TTC549 (cell line): ENCODE results near the gene FLACC1.
"Not testable (repeated sequence)": the region's sequence is repeated elsewhere in the genome, so short reads cannot be mapped to it uniquely, and the experiment has no call there.

Source experiments
- FAIRE-seq: peaks from 2 replicates; lab custom pipeline; 2012; peaks lifted over from hg19 to GRCh38; lab: Jason Lieb, UNC

The FLACC1 gene

DNA sequence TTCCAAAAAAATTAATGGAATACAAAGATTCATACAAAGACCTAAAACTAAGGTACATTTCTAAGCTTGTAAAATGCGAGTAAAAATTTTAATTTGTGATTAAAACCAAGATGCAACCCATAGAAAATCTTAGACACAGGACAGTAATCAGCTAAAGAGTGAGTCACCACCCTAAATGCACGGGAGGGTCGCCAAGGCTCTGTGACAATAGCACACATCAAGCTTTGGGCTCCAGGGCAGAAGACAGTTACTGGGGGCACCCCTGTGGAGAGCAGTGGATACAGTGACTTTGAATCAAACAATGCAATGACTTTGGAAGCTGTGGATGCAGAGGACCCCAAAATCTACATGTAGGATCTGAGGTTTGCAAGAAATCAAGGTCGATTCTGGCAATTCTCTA is 7.5 kb downstream of the FLACC1 start:
- FAIRE-seq: no peak

DNA sequence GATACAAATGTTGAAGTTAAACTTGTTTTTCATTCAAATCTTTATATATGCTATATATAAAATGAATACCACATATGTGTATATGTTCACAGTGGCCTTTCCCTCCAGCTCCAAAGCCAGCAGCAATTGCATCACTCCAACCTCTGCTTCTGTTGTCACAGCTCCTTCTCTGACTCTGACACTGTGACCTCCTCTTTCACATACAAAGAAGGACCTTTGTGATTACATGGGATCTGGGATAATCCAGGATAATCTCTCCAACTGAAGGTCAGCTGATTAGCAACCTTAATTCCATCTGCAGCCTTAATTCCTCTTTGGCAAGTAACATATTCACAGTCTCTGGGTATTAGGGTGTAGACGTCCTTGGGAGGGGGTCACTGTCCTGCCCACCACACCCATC is 8.4 kb downstream of the FLACC1 start:
- FAIRE-seq: no peak

DNA sequence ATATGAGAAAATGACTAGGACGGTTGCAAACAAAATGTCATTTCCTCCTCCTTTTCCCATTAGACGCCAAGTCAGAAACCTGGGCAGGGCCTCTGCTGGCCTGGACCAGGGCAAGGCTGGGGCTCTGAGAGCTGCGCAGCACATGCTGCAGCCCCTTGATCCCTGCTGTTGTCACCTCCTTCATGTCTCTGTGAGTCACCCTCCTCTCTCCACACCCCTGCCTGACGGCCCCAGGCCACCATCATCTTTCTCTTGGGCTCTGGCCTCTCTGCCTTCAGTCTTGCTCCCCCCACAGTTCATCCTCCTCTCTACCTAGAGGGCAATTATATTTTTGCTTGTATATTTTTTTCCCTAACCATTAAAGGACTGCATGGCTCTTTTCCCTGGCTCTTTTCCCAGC is 10.0 kb downstream of the FLACC1 start:
- FAIRE-seq: no peak

DNA sequence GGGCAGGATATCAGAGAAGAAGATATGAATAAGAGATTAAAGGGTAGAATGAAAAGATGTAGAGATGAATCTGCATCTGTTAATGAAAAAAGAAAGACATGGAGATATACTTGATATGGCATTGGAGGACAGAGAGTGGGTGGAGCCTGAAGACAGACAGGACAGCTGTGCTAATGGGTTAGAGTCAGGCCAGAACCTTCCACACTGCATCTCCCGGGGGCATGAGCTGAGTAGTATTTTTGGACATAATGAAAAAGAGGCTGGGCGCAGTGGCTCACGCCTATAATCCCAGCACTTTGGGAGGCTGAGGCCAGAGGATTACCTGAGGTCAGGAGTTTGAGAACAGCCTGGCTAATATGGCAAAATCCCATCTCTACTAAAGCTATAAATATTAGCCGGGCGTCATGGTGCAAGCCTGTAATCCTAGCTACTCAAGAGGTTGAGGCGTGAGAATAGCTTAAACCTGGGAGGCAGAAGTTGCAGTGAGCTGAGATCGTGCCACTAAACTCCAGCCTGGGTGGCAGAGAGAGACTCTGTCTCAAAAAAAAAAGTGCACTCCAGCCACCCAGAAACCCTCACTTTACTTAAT is 11.4 kb downstream of the FLACC1 start:
- FAIRE-seq: no peak

DNA sequence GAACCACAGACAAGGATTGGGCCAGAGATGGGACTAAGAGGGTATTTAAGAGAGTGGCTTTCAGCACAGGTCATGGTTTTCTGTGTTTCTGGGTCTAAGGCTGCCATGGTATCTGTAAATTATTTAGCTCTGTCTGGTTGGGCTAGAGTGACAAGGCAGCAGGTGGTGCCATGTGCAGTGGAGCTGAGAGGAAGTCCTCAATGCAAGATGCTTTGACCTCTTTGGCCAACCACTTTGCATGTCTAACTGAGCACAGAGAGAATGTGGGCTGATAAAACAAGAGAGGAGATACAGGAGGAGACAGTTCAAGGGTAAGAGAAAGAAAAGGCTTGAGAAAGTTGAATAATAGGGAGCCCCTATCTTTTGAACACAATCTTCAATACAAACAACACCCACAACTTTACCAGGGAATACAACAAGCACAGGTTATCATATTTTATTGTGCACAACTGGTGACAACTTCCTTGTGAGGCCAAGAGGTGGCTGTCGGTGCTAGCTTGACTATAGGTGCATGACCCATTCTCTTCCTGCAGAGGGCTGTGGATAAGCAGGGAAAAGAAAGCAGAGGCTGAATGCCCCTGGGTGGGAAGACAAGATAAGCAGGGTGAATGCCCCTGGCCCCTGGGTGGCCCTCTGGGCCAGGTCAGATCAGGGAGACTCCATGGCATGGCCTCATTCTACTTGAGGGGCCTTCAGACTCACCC is 12.3 kb downstream of the FLACC1 start:
- FAIRE-seq: no peak

DNA sequence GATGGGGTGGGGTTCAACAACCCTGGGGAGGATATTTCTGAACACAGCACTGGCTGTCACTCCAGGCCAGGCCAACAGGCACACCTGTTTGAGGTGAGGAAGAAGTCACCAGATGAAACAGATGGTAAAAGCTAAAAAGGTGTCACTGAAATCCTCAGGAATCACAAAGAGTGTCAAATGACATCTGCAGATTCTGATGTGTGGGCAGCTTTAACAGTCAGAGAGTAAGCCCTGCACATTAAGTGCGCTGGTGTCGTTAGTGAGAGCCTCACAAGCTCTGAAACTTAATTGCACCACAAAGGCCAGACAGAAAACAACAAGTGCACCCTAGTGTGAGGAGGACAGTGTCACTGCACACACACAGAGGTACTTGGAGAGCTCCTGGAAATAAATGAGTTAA is 13.6 kb downstream of the FLACC1 start:
- no peak for FAIRE-seq

DNA sequence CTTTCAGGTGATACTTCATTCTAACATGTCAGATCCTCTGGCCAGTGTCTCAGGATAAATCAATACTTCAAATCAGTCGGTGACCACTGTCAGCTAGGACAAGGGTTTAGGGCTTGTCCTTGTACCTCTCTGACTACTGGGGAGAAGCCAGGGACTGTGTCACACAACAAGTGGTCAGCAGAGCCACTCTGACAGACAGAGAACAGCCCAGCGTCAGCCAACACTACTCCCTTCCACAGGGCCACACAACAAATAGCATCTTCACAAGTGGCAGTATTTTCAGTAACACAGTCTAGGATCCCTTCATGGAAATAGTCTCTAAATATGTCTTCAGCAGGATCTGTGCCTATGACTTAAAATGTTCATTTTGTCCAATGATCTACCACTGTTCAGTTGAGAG is 14.2 kb downstream of the FLACC1 start:
- no peak for FAIRE-seq

DNA sequence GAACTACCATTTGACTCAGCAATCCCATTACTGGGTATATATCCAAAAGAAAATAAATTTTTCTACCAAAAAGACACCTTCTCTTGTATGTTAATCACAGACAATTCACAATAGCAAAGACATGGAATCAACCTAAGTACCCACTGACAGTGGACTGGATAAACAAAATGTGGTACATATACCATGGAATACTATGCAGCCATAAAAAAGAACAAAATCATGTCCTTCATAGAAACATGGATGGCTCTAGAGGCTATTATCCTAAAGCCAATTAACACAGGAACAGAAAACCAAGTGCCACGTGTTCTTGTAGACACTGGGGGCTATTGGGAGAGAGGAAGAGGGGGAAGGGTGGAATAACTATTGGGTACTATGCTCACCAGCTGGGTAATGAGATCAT is 27.7 kb downstream of the FLACC1 start:
- no peak for FAIRE-seq

DNA sequence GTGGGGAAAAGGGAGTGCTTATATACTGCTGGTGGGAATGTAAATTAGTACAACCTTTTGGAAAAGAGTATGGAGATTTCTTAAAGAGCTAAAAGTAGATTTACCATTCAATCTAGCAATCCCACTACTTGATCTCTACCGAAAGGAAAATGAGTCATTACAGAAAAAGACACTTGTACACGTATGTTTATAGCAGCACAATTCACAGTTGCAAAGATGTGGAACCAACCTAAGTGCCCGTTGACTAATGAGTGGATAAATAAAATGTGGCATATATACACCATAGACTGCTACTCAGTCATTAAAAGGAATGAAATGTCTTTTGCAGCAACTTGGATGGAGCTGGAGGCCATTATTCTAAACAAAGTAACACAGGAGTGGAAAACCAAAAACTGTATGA is 29.5 kb downstream of the FLACC1 start:
- FAIRE-seq: no peak

DNA sequence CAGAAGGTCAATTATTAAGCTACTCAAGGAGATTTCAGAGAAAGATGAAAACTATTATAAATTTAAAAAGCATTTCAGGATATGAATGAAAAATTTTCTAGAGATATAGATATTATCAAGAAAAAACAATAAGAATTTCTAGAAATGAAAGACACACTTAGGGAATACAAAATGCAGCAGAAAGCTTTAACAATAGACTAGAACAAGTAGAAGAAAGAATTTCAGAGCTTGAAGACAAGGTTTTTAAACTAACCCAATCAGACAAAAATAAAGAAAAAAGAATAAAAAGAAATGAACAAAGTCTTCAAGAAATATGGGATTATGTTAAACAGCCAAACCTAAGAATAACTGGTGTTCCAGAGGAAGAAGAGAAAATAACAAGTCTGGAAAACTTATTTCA is 34.4 kb downstream of the FLACC1 start:
- no peak for FAIRE-seq

DNA sequence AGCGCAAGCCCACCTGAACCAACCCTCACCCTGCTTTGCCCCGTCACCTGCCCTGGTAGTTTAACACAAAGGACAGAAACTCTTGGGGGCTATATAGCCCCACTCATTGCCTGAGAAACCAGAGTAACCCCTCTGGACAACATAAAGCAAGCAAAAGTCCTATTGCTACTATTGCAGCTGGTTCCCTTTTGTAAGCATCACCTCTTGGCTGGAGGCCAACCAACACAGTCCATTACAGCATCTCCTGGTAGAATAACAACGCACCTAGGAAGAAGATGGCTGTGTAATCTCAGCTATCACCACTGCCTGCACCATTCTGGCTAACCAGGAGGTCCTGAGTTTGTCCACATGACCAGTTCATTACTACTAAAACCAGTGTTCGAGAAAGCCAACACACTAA is 36.4 kb downstream of the FLACC1 start:
- no peak for FAIRE-seq

DNA sequence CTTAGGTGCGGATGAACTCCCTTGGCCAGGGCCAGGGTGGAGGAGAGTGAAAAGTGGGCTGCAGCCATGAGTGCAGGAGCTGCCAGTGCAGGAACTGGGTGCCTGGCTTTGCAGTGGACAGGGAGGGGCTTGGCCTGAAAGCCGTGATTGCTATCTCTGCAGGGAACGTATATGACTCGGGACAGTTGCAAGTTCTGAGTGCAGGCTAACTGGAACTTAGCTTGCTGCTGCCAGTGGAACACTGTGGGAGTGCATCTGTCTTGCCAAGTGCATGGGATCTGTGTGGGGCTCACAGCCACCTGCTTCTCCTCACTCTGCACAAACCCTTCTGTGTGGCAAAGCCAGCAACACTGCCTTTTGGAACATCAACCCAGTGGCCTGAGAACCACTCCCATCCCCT is 36.9 kb downstream of the FLACC1 start:
- no peak for FAIRE-seq

DNA sequence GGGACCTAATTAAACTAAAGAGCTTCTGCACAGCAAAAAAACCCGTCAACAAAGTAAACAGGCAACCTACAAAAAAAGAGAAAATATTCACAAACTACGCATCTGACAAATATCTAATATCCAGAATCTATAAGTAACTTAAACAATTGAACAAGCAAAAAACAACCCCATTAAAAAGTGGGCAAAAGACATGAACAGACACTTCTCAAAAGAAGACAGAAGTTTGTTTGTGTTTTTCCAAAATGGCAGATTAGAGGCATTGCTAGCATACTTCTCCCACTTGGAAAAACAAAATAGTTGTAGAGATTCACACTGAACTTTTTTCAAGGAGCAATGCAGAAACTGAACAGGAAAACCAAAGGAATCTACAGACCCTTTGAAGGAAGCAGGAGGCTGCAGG is 37.6 kb downstream of the FLACC1 start:
- FAIRE-seq: no peak

DNA sequence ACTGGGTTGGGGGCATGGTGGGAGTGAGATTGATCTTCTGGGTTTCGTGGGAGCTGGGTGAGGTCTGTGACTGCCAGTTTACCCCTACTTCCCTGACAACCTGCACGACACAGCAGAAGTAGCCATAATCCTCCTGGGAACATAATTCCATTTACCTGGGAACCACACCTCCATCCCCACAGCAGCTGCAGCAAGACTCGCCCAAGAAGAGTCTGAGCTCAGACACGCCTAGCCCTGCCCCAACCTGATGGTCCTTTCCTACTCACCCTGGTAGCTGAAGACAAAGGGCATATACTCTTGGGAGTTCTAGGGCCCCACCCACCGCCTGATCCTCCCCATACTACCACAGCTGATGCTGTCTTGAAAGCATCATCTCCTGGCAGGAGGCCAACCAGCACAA is 43.8 kb downstream of the FLACC1 start:
- no peak for FAIRE-seq

DNA sequence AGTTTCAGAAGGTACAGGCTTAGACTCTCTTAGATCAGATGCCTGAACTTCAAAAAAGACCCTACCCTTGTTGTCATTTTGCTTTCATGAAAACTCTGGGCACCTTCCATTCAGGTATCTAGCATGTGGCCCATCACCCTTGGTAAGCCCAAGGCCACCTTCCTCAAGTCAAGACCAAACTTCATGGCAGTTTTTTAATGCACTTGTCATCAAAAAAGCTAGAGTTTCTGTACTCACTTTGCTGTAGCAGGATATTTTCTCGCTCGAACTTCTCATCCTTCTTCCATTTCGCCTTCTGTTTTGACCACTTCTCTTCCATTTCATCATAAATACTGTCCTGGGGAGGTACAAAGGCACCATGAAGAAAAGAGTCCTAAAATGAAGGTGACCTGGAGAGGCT is 48.2 kb downstream of the FLACC1 start:
- no peak for FAIRE-seq

DNA sequence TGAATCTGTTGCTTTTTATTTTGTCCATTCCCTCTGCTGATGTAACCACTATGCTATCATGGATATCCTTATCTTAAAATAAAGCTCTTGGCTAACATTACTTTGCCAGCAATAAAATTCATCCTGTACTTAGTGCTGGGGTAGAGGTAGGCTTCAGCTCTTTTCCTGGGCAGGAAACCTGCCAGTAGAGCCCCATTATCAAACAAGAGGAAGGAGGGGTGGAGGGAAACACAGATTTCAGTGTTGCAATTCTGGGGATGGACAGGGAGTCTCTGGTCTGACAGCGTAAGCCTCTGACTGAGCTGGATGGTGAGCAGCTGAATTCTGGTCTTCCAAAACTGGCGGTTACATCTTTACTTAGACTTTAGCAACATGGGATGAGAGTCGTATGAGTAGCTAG is 49.3 kb downstream of the FLACC1 start:
- FAIRE-seq: no peak

DNA sequence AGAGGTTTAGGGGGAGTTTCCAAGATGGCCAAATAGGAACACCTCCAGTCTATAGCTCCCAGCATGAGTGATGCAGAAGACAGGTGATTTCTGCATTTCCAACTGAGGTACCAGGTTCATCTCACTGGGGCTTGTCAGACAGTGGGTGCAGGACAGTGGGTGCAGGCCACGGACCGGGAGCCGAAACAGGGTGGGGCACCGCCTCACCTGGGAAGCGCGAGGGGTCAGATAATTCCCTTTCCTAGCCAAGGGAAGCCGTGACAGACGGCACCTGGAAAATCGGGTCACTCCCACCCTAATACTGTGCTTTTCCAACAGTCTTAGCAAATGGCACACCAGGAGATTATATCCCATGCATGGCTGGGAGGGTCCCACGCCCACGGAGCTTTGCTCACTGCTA is 57.2 kb downstream of the FLACC1 start:
- FAIRE-seq: not testable (repeated sequence)

DNA sequence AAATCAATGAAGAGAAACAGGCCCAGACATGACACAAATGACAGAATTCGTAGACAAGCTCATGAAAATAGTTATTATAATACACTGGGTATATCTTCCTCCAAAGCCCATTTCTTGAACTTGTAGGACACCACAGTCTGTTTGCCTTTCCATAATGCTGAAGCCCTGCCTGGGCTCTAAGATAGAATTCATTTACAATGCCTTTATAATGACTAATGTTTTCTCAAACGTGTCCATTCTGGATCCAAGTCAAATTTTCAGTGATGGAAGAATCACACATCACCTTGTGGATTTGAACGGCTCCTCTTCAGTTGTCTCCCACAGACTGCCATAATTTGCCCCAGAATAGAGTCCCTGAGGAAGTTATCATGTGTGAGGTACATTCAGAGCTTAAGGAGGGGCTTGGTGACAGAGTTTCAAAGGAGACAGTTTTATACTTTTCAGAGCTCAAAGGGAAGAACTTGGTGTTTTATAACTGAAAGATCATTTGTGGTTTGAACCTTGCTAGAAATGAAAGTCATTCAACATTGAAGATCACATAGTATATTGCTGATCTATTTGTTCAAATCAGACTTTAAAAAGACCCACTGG is 58.6 kb downstream of the FLACC1 start:
- no peak for FAIRE-seq

DNA sequence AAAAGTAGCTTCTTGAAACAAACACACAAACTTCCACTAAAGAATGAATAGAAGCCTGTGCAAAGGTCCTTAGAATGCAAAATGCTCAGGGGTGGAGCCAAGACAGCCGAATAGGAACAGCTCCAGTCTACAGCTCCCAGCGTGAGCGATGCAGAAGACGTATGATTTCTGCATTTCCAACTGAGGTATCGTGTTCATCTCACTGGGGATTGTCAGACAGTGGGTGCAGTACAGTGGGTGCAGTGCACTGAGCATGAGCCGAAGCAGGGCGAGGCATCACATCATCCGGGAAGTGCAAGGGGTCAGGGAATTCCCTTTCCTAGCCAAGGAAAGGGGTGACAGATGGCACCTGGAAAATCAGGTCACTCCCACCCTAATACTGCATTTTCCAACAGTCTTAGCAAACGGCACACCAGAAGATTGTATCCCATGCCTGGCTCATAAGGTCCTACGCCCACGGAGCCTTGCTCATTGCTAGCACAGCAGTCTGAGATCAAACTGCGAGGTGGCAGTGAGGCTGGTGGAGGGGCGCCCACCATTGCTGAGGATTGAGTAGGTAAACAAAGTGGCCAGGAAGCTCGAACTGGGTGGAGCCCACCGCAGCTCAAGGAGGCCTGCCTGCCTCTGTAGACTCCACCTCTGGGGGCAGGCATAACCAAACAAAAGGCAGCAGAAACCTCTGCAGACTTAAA is 66.5 kb downstream of the FLACC1 start:
- FAIRE-seq: not testable (repeated sequence)

DNA sequence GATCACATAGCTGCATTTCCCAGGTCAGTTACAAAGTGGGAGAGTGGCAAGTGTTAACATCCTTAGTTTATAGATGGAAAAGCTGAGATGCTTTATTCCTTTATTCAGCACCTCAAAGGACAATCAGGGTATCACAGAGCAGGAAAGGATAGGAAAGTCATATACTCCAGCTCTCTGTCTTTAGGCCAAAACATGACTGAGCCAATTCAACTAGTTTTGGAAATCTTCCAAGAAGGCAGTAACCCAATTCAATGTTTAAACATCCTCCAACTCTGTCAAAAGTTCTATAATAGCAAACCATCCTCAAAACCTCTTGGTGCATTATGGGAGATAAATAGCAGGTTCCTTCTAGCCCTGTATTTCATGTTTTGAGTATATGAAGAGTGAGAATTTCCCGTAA is 71.6 kb downstream of the FLACC1 start:
- FAIRE-seq: no peak

DNA sequence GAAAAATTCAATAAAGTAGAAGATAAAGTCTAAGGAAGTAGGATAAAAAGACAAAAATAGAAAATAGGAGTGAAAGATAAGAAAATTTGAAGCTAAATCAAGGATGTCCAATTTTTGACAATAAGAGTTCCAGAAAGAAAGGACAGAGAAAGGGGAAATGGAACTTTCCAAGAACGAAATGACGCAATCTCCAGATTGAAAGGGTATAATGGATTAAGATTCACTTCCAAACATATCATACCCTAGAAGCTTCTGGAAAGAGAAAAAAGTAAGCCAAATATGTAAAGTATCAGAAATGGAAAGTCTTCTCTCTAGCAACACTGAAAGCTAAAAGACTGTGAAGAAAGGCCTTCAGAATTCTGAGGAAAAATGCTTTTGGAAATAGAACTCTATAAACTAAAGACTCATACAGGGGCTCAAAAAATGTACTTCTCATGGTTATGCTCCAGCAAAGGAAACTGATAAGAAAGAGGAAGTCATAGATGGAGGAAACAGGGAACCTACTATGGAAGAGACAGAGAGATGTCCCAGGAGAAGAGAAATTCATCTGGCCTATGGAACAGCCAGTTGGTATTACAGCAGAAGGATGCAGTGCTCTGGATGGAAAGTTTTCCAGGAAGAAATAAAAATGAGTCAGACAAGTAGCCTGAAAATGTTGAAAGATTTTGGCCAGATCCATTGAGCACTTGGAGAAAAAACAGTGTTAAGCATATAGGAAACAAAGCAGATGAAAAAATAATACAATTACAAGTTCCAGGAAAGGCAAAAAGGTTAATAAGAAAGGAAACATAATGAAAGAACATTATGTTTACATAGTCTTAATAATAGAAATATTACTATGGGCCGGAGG is 76.7 kb downstream of the FLACC1 start:
- no peak for FAIRE-seq

DNA sequence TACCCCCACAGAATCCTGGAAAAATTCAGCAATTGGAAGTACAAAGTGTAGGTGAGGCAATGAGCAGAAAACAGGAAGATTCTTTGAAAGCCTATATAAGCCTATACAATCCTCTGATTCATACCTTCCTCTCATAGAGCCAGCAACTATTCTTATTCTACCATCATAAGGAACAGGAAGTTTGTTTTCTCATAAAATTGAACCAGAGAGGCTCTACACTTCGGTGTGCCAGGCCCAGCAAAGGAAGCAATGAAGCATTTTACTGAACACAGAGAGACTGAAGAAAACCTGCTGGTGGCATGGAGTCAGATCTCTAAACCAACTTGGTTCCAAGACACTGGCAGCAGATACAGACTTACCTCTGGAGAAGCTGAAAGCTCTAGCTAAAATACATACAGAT is 78.1 kb downstream of the FLACC1 start:
- no peak for FAIRE-seq

DNA sequence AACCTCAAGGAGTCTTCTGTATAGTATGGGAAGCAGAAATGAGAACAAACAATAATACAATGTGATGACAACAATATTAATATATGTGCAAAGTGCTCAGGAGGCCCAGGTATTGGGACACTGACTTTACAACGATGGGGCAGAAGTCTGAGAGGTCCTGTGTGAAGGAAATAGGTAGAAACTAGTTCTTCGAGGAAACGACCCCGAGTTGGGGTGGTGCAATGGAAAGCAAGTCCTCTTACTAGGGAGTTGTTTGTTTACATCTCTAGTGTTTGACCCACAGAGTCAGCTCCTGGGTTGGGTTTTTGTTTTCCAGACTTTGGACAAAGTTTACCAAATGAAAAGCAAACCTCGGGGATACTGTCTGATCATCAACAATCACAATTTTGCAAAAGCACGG is 80.6 kb downstream of the FLACC1 start:
- FAIRE-seq: no peak
